Eye (tissue), 1 donor: ENCODE data around the gene LGI1.
A peak's percentile ranks its signal among the peaks of the same experiment; 100 is the strongest.

Source experiments
- DNase-seq: peaks from one replicate; pipeline ENCODE4 v3.0.0-alpha.2; 2015

The LGI1 gene

DNA sequence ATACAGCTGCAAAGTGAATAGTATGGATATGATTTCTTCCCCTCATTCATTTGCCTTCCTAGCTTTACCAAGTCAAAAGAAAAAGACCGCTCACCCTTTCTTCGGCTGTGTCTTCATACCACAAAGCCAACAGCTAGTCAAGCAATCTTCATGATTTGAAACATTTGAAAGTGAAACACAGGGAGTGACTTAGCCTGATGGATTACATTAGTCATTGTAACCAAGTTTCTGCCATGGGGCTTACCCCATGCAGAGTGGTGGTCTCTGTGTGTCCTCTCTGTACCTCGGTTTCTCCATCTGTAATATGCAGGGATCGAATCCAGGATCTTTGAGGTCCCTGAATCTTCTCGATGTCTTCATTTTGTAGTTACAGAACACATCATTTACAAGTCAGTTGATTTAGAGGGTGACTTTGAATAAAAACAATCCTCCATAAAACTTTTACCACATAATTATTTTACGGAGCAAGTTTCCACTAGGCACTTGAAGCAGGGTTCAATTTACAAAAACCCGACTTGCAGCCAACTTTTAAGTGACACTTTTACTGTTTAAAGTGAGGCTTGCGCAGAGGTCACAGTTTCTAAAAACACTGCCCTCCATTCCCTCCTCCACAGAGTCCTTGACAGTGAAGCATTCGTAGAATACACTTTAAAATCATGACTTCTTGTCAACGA lies 2.2 kb upstream of the LGI1 start:
- DNase-seq: no peak

DNA sequence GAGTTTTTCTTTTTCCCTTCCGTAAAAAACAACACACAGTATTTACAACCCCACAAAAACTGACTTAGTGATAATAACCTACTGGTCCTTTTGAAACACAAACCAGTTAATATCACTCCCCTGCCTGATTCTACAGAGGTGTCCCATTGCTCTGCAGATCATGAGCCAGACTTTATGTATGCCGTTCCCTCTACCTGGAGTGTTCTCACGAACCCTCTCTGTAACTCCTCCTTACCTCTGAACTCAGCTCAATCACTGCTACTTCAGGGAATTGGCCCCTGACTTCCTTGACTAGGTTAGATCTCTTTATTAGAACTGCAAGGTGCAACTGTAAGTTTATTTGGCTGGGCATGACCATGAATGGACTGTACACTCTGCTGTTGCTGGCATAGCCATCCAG lies 1.6 kb upstream of the LGI1 start:
- no peak for DNase-seq

DNA sequence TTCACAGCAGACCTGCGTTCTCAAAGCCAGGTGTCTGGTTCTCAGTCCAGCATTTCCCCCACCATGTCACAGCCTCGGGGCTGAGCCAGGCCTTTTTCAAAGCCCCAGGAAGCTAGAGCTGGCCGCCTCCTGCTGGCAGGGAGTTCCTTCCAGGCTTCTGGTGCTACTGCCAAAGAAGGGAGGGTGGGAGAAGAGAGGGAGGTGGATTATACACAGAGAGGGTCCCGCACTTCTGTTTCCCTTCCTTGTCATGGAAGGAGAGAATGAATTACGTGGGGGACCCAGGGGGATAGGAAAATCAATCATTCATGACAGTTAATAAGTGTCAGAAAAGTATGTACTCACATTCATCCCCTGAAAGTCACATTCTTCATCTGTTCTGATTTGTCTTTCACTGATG lies 600 bp upstream of the LGI1 start:
- DNase-seq: peak; percentile 59

- DNase-seq: no peak
Measured at GRCh38 chr10:93758508-93758885, 761 bp downstream of the LGI1 start.

- DNase-seq: peak; percentile 35
Measured at GRCh38 chr10:93758891-93759410, 1.2 kb downstream of the LGI1 start.

GRCh38 chr10:93760490-93760889 lies 2.8 kb downstream of the LGI1 start:
- no peak for DNase-seq

DNA sequence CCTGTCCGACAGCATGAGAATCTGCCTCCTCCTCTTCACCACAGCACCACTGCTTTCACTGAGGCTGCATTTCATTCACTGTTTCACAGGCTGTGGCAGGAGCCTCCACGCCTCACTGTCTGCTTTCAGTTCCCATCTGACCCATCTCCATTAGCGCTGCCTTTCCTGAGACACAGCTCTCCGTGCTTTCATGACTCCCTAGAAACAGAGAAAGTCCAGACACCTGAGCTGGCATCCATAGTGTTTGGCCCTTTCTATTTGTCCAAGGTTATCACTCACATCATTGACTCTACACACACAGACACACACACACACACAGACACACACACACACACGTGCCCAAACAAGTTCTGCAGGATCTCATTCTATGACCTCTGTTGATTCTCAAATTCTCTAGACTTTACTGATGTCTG lies 5.2 kb downstream of the LGI1 start:
- DNase-seq: no peak

DNA sequence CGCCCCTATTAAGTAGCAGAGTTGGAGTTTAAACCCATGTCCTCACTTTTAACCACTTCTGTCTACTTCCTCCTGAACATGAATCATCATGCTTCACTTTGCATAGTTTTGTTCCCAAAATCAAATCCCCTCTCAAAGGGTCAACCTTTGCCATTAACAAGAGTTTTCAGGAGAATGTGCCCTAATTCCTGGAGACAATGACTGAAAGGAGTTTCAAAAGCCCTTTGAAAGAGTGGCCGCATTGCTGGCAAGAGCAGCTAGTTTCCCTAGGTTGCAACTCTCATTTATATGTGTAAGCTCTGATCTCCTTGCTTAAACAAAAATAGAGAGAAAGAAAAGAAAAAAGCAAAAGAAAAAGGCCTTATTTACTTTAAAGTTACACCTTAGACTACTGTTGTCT lies 9.2 kb downstream of the LGI1 start:
- no peak for DNase-seq

GRCh38 chr10:93767724-93768399 lies 10.1 kb downstream of the LGI1 start:
- no peak for DNase-seq

DNA sequence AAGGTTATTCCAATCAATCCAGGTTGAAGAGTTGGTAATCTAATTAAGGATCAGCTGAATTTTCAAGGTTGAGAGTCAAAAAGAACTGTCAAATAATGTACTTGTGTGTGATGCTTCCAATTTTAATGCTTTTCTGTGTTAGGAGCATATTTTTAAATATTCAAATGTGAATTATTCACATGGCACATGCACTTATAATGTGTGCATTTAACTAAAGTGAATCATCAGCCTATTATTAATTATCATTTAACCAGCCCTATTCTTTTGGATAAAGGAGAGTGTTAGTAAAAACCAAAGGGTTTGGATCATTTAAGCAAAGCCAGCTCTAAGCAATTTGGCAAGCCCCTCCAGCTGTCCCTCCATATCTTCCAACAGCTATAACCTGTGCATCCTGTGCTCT lies 11.2 kb downstream of the LGI1 start:
- DNase-seq: no peak

DNA sequence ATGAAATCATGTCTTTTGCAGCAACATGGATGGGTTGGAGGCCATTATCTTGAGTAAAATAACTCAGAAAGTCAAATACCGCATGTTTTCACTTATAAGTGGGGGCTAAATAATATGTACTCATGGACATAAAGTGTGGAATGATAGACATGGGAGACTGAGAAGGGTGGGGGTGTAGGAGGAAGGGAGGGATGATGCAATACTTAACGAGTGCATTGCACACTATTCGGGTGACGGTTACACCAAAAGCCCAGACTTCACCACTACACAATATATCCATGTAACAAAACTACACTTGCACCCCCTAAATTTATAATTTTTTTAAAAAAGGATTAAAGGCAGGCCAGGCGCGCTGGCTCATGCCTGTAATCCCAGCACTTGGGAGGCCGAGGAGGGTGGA lies 13.6 kb downstream of the LGI1 start:
- DNase-seq: no peak

DNA sequence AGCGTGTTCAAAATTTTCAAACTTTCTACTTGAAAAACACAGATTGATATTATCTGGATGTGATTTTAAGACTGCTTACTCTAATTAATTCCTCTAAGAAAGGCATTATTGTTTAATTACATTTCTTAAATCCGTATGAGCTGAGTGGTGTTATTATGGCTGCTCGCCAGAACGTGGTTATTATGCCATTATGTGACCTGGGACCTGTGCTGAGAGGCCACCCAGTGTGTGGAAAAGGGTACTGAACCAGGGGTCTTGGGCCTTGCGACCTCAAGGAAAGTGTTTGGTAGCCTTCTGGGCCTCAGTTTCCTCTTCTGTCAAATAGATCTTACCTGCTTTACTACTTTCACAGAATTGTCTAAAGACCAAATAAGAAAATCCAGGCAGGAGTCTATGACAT lies 15.4 kb downstream of the LGI1 start:
- no peak for DNase-seq

DNA sequence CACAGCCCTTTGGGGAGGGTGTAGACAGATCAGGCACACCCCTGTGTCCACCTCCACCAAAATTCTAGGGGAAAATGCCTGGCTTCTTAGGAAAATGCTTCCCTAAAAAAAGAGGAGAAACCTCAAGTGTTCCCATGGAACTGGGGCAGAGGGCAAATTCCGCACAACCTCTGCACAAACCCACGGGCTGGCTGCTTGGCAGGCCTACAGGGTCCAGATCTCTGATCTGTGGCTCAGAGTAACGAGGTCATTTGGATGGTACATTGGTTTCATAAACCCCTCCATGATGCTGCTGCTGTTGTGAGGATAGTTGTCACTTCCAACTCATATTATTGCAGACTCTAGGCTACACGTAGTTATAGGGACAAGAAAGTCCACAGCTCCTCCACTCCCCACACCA lies 16.0 kb downstream of the LGI1 start:
- no peak for DNase-seq

DNA sequence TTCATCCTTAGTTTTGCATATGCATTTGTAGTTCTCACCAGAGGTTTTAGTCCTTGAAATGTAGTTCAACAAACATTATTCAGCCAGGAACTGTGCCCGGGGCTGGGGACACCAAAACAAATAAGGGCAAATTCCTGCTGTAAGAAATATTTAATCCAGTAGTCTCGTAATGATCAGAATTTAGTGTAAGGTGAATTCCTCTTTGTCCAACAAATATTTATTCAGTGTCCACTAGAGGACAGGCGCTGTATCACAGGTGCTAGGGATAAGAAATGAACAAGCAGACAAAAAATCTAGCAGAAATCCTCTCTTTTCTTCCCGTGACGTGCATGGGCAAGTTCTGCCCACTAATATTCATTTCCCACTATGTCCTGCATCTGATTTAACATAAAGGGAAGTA lies 17.6 kb downstream of the LGI1 start:
- no peak for DNase-seq

DNA sequence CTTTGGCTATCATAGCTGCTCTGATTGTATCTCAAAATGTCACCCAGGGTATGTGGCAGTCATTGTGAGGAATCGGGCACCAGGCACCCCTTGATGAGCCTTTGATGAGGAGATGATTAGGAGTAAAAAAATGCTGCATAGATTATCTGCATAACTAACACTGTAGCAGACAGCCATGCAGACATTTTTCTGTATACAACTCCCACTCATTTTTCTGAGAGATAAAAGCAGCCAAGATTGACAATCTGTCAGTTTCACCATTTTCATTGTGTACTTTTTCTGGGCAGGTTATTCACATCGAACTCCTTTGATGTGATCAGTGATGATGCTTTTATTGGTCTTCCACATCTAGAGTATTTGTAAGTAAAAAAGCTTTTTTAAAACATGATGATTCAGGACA lies 19.4 kb downstream of the LGI1 start:
- DNase-seq: no peak

GRCh38 chr10:93784059-93784458 lies 26.3 kb downstream of the LGI1 start:
- no peak for DNase-seq

GRCh38 chr10:93788413-93789208 lies 30.9 kb downstream of the LGI1 start:
- DNase-seq: no peak

GRCh38 chr10:93790439-93790838 lies 32.7 kb downstream of the LGI1 start:
- peak; percentile 59 for DNase-seq

DNA sequence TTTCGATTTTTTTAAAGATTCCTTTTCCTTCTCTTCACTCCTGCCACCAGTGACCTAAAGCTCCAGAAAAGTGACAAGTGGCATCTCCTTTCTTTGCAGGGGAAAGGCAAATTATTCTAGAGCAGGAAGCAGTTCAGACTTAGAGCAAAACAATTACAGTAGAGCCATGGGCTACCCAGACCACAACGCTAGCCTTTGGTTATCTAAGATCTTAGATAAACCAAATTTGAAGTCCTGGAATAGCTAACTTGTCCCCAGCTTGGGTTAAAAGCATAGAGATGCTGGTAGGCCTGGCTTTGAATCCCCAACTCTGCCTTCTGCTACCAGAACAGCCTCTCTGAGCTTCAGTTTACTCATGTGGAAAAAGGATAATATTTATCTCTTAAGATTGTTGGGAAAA lies 38.4 kb downstream of the LGI1 start:
- no peak for DNase-seq

DNA sequence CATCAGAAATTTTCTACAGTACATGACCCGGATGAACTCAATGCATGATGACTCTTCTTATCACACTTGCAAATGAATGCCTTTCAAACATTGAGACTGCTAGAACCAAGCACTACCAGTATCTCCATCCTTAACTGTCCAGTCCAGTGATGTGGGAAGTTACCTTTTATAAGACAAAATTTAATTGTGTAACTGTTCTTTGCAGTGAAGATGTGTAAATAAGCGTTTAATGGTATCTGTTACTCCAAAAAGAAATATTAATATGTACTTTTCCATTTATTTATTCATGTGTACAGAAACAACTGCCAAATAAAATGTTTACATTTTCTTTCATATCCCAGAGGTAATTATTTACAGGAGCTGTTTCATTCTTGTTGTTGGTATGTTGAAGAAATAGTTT lies 40.1 kb downstream of the LGI1 start:
- no peak for DNase-seq

DNA sequence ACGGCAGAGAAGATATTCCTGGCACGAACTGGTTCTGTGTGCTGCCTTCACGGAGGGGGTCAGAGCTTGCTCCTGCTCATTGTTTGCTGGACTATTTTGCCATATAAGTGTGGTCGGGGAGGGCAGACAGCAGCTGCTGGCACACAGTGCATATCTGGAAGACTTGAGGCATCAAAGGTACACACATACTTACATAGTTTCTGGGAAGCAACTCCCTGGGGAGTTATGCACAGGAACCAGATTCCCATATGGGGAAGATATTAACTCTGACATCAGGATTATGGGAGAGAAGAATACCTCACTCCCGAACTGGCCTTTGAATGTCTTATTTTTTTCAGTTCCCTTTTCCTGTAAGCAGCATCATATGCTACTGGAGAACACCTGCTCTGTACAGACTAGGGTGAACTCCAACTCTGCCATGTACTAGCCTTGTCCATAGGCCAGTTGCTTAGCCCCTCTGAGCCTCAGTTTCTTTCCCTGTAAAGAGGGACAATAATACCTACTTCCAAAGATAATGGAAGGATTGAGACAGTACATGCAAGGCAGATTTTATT lies 41.5 kb downstream of the LGI1 start:
- no peak for DNase-seq

GRCh38 chr10:93804200-93804599 lies 46.5 kb downstream of the LGI1 start:
- no peak for DNase-seq

DNA sequence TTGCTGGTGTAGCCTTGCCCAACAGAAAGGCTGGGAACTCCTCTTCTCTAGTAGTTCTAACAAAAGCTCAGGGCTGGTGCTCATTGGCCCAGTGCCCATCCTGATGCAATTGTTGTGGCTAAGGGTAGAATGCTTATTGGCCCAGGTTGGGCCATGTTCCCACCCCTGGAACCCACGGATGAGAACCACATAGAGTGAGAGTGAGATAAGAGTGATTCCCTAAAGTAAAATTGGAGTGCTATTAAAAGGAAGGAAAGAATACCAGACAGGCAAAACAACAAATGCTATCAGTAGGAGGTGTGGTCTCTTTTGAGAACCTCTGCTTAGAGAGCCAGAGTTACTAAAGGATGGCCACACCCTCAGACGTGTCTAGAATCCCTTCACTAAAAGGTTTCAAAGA lies 49.2 kb downstream of the LGI1 start:
- no peak for DNase-seq

DNA sequence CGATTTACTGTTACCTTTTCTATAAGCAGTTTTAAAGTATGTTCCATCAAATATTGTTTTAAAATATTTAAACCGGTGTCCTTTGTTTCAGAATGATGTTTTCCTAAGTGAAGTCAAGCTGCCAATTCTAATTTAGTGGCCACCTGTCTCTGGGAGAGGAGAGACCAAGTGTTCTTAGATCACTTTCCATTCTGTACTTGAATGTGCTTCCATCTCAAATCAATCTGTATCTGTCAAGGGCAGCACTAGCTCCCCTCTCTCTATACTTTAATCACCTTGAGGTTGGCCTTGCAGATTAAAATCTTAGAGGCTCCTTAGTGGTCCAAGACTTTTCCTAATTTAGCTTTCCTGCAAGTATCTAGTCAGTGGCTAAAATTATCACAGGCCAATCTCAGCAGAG lies 49.6 kb downstream of the LGI1 start:
- no peak for DNase-seq
